Gastroesophageal sphincter (tissue), 4 donors: ENCODE data around the gene ANXA5. TPM values are rescaled to one million over a fixed set of nuclear protein-coding genes. Genes with fewer than 3 reads are reported as not detected.
"Not testable (repeated sequence)": the region's sequence is repeated elsewhere in the genome, so short reads cannot be mapped to it uniquely, and the experiment has no call there.

Source experiments
- ATAC-seq: fragments of 150-250 bp; one replicate; pipeline ENCODE4 v1.9.1; 2016; ENCODE audit warnings: mild to moderate bottlenecking, moderate library complexity
- H3K27ac ChIP-seq, 4 donors: fragments of 200-600 bp; sonication (generic) in 3 of 4; 1 replicate in 3 of 4; 2 replicates in 1 of 4; pipeline ENCODE4 v1.5.1; 2016 to 2019
- H3K27me3 ChIP-seq: fragments of 200-600 bp; sonication (generic); one replicate; pipeline ENCODE4 v1.5.1; 2019
- H3K36me3 ChIP-seq, 2 donors: fragments of 200-600 bp; sonication (generic); one replicate each; pipeline ENCODE4 v1.5.1; 2019; ENCODE audit warnings: control low read depth in 1 of 2
- H3K4me1 ChIP-seq, 3 donors: fragments of 200-600 bp; sonication (generic); 1 replicate in 2 of 3; 2 replicates in 1 of 3; pipeline ENCODE4 v1.5.1; 2016 to 2019; ENCODE audit warnings: control low read depth in 2 of 3
- H3K4me3 ChIP-seq, 2 donors: fragments of 200-600 bp; sonication (generic); one replicate each; pipeline ENCODE4 v1.5.1; 2019; ENCODE audit warnings: mild to moderate bottlenecking in 1 of 2, moderate library complexity in 1 of 2
- H3K9me3 ChIP-seq, 3 donors: fragments of 200-600 bp; sonication (generic); one replicate each; pipeline ENCODE4 v1.5.1; 2017 to 2019; ENCODE audit warnings: control low read depth in 2 of 3
- EP300 ChIP-seq: sonication (generic); formaldehyde crosslinking; IDR thresholded peaks from one replicate; pipeline ENCODE4 v1.6.1; 2017; ENCODE audit warnings: antibody characterized with exemption, mild to moderate bottlenecking
- POLR2A ChIP-seq, 2 donors: fragments of 450-650 bp; IDR thresholded peaks; one replicate each; pipeline ENCODE4 v1.6.1; 2017; ENCODE audit warnings: antibody characterized with exemption in 2 of 2, mild to moderate bottlenecking in 2 of 2, moderate library complexity in 1 of 2
- POLR2AphosphoS5 ChIP-seq: sonication (generic); formaldehyde crosslinking; IDR thresholded peaks from one replicate; pipeline ENCODE4 v1.6.1; 2017; ENCODE audit warnings: antibody characterized with exemption
- WGBS, 2 donors: methylation state at CpG; one replicate each; pipeline ENCODE4 v1.1.5; 2018; ENCODE audit warnings: low coverage in 1 of 2; 5-methylcytosine and 5-hydroxymethylcytosine counted together
- total RNA-seq, 4 donors: library from RNA; depleted of rRNA; stranded (reverse); fragments of >200 nt; gene quantifications; one replicate each; pipeline ENCODE4 v1.1.0, GENCODE V29; 2016
- TF ChIP-seq, protein P1 (sequence below), 4 experiments: fragments of 200-600 bp in 2 of 4; fragments of 450-650 bp in 2 of 4; sonication (generic) in 1 of 4; IDR thresholded peaks; one replicate each; pipeline ENCODE4 v1.5.1; 2017 to 2019; ENCODE audit warnings: antibody characterized with exemption in 4 of 4, mild to moderate bottlenecking in 2 of 4, moderate library complexity in 2 of 4

ANXA5 gene
- total RNA-seq, 4 donors from 2014 or later: 235 to 412 (median 359) TPM

DNA sequence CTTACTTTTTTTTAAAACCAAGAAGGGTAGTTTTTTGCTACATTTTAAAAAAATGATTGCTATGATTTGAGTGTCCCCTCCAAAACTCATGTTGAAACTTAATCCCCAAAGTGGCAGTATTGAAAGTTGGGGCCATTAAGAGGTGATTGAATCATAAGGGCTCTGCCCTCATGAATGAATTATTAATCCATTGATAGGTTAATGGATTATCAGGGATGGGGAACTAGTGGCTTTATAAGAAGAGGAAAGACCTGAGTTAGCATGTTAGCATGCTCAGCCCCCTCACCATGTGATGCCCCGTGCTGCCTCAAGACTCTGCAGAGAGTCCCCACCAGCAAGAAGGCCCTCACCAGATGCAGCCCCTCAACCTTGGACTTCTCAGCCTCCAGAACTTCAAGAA is 37.2 kb upstream of the ANXA5 start:
- no peaks in the 10 kb centered on the region for H3K36me3 ChIP-seq
- H3K27ac ChIP-seq: no peak overlapping the region
- no peaks in the 10 kb centered on the region for H3K27me3 ChIP-seq
- WGBS, 2 donors: 83 to 88% methylated on average over 1 of the region's 1 CpG
- H3K9me3 ChIP-seq: no peaks in the 10 kb centered on the region
- no peak overlapping the region for H3K4me3 ChIP-seq
- ATAC-seq: no peak
- H3K4me1 ChIP-seq: no peaks in the 10 kb centered on the region
- TF ChIP-seq POLR2AphosphoS5 (no peak), POLR2A (IDR thresholded peaks at IDR 0.05) (no peak), EP300 (no peak)
- TF ChIP-seq, protein P1, sequence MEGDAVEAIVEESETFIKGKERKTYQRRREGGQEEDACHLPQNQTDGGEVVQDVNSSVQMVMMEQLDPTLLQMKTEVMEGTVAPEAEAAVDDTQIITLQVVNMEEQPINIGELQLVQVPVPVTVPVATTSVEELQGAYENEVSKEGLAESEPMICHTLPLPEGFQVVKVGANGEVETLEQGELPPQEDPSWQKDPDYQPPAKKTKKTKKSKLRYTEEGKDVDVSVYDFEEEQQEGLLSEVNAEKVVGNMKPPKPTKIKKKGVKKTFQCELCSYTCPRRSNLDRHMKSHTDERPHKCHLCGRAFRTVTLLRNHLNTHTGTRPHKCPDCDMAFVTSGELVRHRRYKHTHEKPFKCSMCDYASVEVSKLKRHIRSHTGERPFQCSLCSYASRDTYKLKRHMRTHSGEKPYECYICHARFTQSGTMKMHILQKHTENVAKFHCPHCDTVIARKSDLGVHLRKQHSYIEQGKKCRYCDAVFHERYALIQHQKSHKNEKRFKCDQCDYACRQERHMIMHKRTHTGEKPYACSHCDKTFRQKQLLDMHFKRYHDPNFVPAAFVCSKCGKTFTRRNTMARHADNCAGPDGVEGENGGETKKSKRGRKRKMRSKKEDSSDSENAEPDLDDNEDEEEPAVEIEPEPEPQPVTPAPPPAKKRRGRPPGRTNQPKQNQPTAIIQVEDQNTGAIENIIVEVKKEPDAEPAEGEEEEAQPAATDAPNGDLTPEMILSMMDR (IDR thresholded peaks at IDR 0.05): no peak

DNA sequence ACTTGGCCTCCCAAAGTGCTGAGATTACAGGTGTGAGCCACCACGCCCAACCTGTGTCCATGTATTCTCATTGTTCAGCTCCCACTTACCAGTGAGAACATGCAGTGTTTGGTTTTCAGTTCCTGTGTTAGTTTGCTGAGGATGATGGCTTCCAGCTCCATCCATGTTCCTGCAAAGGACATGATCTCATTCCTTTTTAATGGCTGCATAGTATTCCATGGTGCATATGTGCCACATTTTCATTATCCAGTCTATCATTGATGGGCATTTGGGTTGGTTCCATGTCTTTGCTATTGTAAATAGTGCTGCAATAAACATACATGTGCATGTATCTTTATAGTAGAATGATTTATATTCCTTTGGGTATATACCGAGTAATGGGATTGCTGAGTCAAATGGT is 33.0 kb upstream of the ANXA5 start:
- H3K4me3 ChIP-seq, H3K36me3 ChIP-seq, H3K27ac ChIP-seq, H3K9me3 ChIP-seq, H3K27me3 ChIP-seq, H3K4me1 ChIP-seq, ATAC-seq: not testable (repeated sequence)
- WGBS, 2 donors: 100% methylated on average over 1 to 2 of the region's 2 CpGs

DNA sequence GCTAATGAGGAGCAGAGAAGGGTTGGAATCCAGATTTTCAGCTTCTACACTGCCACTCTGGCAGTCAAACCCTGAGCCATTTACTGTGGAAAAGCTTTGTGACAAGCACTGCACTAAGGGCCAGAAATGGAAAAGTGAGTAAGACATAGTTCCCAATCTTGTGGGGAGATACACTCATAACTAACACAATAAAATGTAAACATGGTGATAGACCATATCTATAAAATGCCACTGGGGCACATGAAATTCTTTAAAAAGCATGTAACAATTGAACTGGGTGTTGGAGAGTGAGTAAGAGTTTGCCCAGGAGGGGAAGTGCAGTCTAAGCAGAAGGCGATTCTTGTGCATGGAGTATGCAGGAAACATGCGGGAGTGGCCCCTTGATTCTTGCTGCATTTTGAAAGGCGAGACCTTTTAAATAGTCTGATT is 32.0 kb upstream of the ANXA5 start:
- no peak overlapping the region for H3K4me3 ChIP-seq
- H3K36me3 ChIP-seq: no peaks in the 10 kb centered on the region
- no peaks in the 10 kb centered on the region for H3K4me1 ChIP-seq
- ATAC-seq: no peak
- H3K9me3 ChIP-seq: no peaks in the 10 kb centered on the region
- TF ChIP-seq, protein P1 (IDR thresholded peaks at IDR 0.05): no peak
- no peaks in the 10 kb centered on the region for H3K27me3 ChIP-seq
- 88 to 93% methylated on average over 2 to 3 of the region's 3 CpGs for WGBS, 2 donors
- H3K27ac ChIP-seq: no peak overlapping the region

DNA sequence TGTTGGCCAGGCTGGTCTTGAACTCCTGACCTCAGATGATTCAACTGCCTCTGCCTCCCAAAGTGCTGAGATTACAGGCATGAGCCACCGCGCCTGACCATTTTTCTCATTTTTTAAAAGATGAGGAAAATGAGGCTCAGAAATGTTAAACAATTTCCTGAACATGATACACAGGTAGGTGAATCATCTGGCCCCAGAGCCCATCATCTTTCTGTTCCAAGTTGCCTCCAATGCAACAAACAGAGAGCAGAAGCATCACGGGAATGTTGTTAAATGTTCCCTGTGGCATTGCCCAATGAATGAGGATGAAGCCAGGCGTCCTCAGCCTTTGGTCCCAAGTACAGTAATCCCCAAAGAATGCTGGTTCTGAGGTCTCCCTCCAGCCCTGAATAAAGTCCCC is 31.3 kb upstream of the ANXA5 start:
- TF ChIP-seq POLR2A (IDR thresholded peaks at IDR 0.05) (no peak), EP300 (no peak), POLR2AphosphoS5 (no peak)
- TF ChIP-seq, protein P1 (IDR thresholded peaks at IDR 0.05): no peak
- 66 to 75% methylated on average over 2 to 4 of the region's 4 CpGs for WGBS, 2 donors
- H3K4me1 ChIP-seq: no peaks in the 10 kb centered on the region
- H3K36me3 ChIP-seq: no peaks in the 10 kb centered on the region
- H3K4me3 ChIP-seq: no peak overlapping the region
- ATAC-seq: no peak
- H3K27ac ChIP-seq: no peak overlapping the region
- H3K9me3 ChIP-seq: no peaks in the 10 kb centered on the region
- no peaks in the 10 kb centered on the region for H3K27me3 ChIP-seq

DNA sequence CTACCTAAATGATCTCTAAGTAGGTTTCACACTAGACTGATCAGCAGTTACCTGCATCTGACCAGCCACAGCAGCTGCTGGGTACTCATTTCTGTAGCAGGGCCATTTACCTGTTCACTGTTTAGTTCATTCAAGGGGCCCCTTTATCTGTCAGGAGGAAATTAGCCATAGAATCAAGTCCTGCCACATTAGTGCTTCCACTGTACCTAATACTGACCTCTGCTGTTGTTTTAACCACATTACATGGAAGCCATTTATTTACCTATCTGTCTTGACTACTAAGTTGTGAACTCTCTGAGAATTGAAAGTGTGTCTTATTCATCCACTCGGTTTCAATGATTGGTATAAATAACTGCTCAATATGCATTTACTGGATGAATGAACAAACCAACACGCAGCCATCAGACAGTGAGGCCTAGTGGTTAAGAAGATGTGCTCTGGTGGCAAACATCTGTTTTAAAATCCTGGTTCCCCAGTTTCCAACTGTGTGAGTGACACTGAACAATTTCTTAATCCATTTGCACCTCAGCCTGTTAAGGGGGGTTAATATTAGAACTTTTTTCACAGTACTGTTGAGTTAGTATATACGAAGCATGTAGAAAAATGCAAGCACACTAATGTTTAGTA is 30.0 kb upstream of the ANXA5 start:
- Histone ChIP-seq H3K4me1 (no peaks in the 10 kb centered on the region), H3K27ac (no peak overlapping the region), H3K27me3 (no peaks in the 10 kb centered on the region), H3K4me3 (no peak overlapping the region), H3K9me3 (no peaks in the 10 kb centered on the region), H3K36me3 (no peaks in the 10 kb centered on the region)
- 37 to 40% methylated on average over 3 of the region's 3 CpGs for WGBS, 2 donors
- peak; percentile 80 for ATAC-seq
- TF ChIP-seq, protein P1 (IDR thresholded peaks at IDR 0.05): peak; percentile 62 to 79 (median 66)
- TF ChIP-seq POLR2AphosphoS5: no peak
